MCF 10A (cell line): ENCODE data around the gene CIP2A. TPM values are rescaled to one million over a fixed set of nuclear protein-coding genes. Genes with fewer than 3 reads are reported as not detected.

Source experiments
- BruUV-seq: library from RNA; stranded (reverse); fragments of 400-500 nt; replicated peaks from 2 replicates; lab custom pipeline; 2021; lab: Mats Ljungman, UMichigan
- CTCF ChIA-PET: fragments of 300-600 bp; sonication (Branson Sonifier 250); formaldehyde crosslinking; extraction: SDS; loops from one replicate; lab custom pipeline; 2021; ENCODE audit warnings: antibody characterized with exemption, inconsistent platforms; lab: Yijun Ruan, JAX
- POLR2A ChIA-PET: fragments of 300-600, 350-650 bp; sonication (Branson Sonifier 250); formaldehyde crosslinking; extraction: SDS; loops from one replicate; lab custom pipeline; 2020; ENCODE audit warnings: antibody characterized with exemption, inconsistent platforms; lab: Yijun Ruan, JAX
- DNase-seq: peaks from one replicate; pipeline ENCODE4 v3.0.0-alpha.2; 2018; ENCODE audit not compliant: unreplicated experiment
- H3K27ac Mint-ChIP-seq: one replicate; pipeline ENCODE4 v1.8.0; 2022; ENCODE audit warnings: mild to moderate bottlenecking, low read depth, mixed read lengths; ENCODE audit not compliant: unreplicated experiment
- H3K27me3 Mint-ChIP-seq: one replicate; pipeline ENCODE4 v1.8.0; 2022; ENCODE audit warnings: mixed read lengths; ENCODE audit not compliant: insufficient read depth, unreplicated experiment
- H3K36me3 Mint-ChIP-seq: one replicate; pipeline ENCODE4 v1.8.0; 2022; ENCODE audit warnings: mild to moderate bottlenecking, moderate library complexity, mixed read lengths; ENCODE audit not compliant: insufficient read depth, unreplicated experiment
- H3K4me1 Mint-ChIP-seq: one replicate; pipeline ENCODE4 v1.8.0; 2022; ENCODE audit warnings: mixed read lengths; ENCODE audit not compliant: insufficient read depth, unreplicated experiment
- H3K4me3 Mint-ChIP-seq: one replicate; pipeline ENCODE4 v1.8.0; 2022; ENCODE audit warnings: mild to moderate bottlenecking, moderate library complexity, mixed read lengths; ENCODE audit not compliant: unreplicated experiment
- H3K9me3 Mint-ChIP-seq: one replicate; pipeline ENCODE4 v1.8.0; 2022; ENCODE audit warnings: mixed read lengths; ENCODE audit not compliant: unreplicated experiment
- intact Hi-C: fragments of 100-400 bp; cut with micrococcal nuclease; formaldehyde crosslinking; loops from 2 replicates; pipeline ENCODE4 v1.14.1; 2022
- total RNA-seq: library from RNA; stranded (reverse); gene quantifications from 2 replicates; pipeline ENCODE4 v1.2.3, GENCODE V29; 2022
- TF ChIP-seq, protein P1 (sequence below): fragments of 200-600 bp; IDR thresholded peaks from one replicate; pipeline ENCODE4 v1.8.0; 2022; ENCODE audit warnings: antibody characterized with exemption, mild to moderate bottlenecking; ENCODE audit not compliant: unreplicated experiment

CIP2A gene
- total RNA-seq, 1 experiment from 2014 or later: 23.9 TPM

DNA sequence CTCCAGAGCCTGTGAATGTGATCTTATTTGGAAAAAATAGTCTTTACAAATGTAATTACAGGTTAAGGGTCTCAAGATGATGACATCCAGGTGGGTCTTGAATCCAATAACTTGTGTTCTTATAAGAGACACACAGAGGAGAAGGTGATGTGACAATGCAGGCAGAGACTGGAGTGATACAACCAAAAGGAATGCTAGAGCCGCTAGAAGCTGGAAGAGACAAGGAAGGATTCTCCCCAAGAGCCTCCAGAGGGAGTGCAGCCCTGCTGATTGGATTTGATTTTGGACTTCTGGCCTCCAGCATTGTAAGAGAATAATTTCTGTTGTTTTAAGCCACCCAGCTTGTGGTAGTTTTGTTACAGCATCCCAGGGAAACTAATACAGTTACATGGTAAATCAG, 88.5 kb downstream of the CIP2A start:
- H3K4me3 Mint-ChIP-seq: no peak overlapping the region
- no peak overlapping the region for H3K27ac Mint-ChIP-seq
- H3K27me3 Mint-ChIP-seq: no peaks in the 10 kb centered on the region
- intact Hi-C loops: no loop called here
- BruUV-seq: no TSS peak
- H3K36me3 Mint-ChIP-seq: no peaks in the 10 kb centered on the region
- no peaks in the 10 kb centered on the region for H3K9me3 Mint-ChIP-seq
- ChIA-PET POLR2A (interaction anchor here (0.6 kb wide), 1 partner anchor 14 kb away, joined by 3 read pairs; no protein-coding TSS in a partner anchor), CTCF (interaction anchor here (0.7 to 1.9 kb wide), 3 partner anchors 14 to 58 kb away, joined by 4 to 18 read pairs (median 5); no protein-coding TSS in a partner anchor)
- TF ChIP-seq, protein P1, sequence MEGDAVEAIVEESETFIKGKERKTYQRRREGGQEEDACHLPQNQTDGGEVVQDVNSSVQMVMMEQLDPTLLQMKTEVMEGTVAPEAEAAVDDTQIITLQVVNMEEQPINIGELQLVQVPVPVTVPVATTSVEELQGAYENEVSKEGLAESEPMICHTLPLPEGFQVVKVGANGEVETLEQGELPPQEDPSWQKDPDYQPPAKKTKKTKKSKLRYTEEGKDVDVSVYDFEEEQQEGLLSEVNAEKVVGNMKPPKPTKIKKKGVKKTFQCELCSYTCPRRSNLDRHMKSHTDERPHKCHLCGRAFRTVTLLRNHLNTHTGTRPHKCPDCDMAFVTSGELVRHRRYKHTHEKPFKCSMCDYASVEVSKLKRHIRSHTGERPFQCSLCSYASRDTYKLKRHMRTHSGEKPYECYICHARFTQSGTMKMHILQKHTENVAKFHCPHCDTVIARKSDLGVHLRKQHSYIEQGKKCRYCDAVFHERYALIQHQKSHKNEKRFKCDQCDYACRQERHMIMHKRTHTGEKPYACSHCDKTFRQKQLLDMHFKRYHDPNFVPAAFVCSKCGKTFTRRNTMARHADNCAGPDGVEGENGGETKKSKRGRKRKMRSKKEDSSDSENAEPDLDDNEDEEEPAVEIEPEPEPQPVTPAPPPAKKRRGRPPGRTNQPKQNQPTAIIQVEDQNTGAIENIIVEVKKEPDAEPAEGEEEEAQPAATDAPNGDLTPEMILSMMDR: no peak
- DNase-seq: peak; percentile 6
- no peaks in the 10 kb centered on the region for H3K4me1 Mint-ChIP-seq

Other genes starting within 250 kb of the CIP2A start
- 0.19 and 0.25 TPM in 2 replicates for gene MYH15, start 78.8 kb downstream of the CIP2A start, total RNA-seq
- 10.1 and 10.3 TPM in 2 replicates for gene DZIP3, start 284 bp upstream of the CIP2A start, total RNA-seq
- gene RETNLB, start 168.0 kb upstream of the CIP2A start, total RNA-seq: not detected in 2 replicates
- not detected in 2 replicates for gene TRAT1, start 233.3 kb upstream of the CIP2A start, total RNA-seq